Measurements from ENCODE around the gene CYB5A.

DNA sequence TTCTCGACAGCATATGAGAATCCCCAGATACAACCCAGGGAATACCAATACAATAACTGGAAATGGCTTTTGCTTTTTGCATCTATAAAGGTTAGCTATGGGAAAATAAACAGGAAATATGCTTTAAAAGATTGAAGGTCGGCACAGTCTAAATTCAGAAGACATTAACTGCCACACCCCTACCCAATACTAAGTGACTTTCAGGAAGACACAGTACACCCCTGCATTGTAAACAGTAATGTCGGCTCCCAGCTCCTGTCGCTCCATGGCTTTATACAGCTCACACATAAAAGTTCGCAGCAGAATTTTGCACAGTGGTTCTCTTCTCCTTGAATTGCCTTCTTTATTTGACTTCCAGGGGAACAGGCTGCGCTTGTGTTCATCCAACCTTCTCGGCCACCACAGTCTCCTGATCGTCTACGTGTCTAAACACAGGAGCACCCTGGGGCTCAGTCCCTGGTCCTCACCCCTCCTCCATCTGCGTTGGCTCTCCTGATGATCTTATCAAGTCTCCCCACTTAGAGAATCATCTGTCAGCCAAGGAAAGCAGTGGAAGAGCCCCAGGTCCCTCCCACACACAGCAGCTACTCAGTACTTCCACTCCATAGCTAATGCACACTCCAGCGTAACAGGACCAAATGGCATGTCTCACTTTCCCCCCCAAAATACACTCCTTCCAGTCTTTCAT lies 22.7 kb downstream of the CYB5A start:
- TF ChIP-seq, protein P1, sequence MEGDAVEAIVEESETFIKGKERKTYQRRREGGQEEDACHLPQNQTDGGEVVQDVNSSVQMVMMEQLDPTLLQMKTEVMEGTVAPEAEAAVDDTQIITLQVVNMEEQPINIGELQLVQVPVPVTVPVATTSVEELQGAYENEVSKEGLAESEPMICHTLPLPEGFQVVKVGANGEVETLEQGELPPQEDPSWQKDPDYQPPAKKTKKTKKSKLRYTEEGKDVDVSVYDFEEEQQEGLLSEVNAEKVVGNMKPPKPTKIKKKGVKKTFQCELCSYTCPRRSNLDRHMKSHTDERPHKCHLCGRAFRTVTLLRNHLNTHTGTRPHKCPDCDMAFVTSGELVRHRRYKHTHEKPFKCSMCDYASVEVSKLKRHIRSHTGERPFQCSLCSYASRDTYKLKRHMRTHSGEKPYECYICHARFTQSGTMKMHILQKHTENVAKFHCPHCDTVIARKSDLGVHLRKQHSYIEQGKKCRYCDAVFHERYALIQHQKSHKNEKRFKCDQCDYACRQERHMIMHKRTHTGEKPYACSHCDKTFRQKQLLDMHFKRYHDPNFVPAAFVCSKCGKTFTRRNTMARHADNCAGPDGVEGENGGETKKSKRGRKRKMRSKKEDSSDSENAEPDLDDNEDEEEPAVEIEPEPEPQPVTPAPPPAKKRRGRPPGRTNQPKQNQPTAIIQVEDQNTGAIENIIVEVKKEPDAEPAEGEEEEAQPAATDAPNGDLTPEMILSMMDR (IDR thresholded peaks at IDR 0.05) = no peak
- no peak for TF ChIP-seq POLR2A (IDR thresholded peaks at IDR 0.05)
